HG03095 (cell line): ENCODE measurements around the gene NOTUM.

Experiments
- ATAC-seq: cut with Tn5 transposase; IDR thresholded peaks from one replicate; pipeline ENCODE4 v1.9.1; 2021; ENCODE audit warnings: moderate library complexity; ENCODE audit not compliant: unreplicated experiment

The NOTUM gene

GRCh38 chr17:81926451-81927151 lies 34.4 kb downstream of the NOTUM start:
- peak; percentile 16 for ATAC-seq

- no peak for ATAC-seq
These were observed 35.0 kb downstream of the NOTUM start for GRCh38 chr17:81925860-81926450.

GRCh38 chr17:81924557-81925532 lies 36.1 kb downstream of the NOTUM start:
- ATAC-seq: no peak

GRCh38 chr17:81923302-81924260 lies 37.4 kb downstream of the NOTUM start:
- no peak for ATAC-seq

- ATAC-seq: no peak
These were observed 38.3 kb downstream of the NOTUM start for GRCh38 chr17:81922566-81923301.

GRCh38 chr17:81921996-81922565 lies 38.9 kb downstream of the NOTUM start:
- ATAC-seq: no peak

- ATAC-seq: no peak
These were observed 39.5 kb downstream of the NOTUM start for GRCh38 chr17:81921537-81921862.

GRCh38 chr17:81920612-81921536 lies 40.1 kb downstream of the NOTUM start:
- no peak for ATAC-seq

GRCh38 chr17:81918832-81919545 lies 42.0 kb downstream of the NOTUM start:
- ATAC-seq: no peak

GRCh38 chr17:81918333-81918669 lies 42.7 kb downstream of the NOTUM start:
- peak; percentile 5 for ATAC-seq

GRCh38 chr17:81917565-81918332 lies 43.2 kb downstream of the NOTUM start, which contains the start of gene SIRT7:
Gene SIRT7, minus strand, starts transcription at chr17:81918176. Its CDS starts 45 bp downstream, at chr17:81918131.
- ATAC-seq: peak; percentile 41

GRCh38 chr17:81916234-81917001 lies 44.6 kb downstream of the NOTUM start:
- ATAC-seq: no peak

- ATAC-seq: no peak
These were observed 45.7 kb downstream of the NOTUM start for GRCh38 chr17:81915331-81915730.

GRCh38 chr17:81914103-81914850 lies 46.7 kb downstream of the NOTUM start:
- no peak for ATAC-seq

- no peak for ATAC-seq
These were observed 47.4 kb downstream of the NOTUM start for GRCh38 chr17:81913394-81914102.
